Neural cell (in vitro differentiated cells): Measurements from ENCODE around the gene SPTB. TPM values are rescaled to one million over a fixed set of nuclear protein-coding genes. Genes with fewer than 3 reads are reported as not detected.

Experiments used
- H2AFZ ChIP-seq: fragments of 200-600, 300-800 bp; sonication (generic), shearing (Covaris generic); 2 replicates; pipeline ENCODE4 v1.6.0; 2014; ENCODE audit warnings: low read depth, mild to moderate bottlenecking, antibody characterized with exemption, low read length, moderate library complexity
- H3F3A ChIP-seq: fragments of 200-600 bp; shearing (Covaris generic); 2 replicates; pipeline ENCODE4 v1.6.1; 2016; ENCODE audit warnings: mild to moderate bottlenecking, moderate library complexity, mixed read lengths, antibody characterized with exemption, low read length; ENCODE audit not compliant: insufficient read depth, poor library complexity, severe bottlenecking
- H3K27ac ChIP-seq: fragments of 200-600, 300-800 bp; sonication (generic), shearing (Covaris generic); 2 replicates; pipeline ENCODE4 v1.5.1; 2014; ENCODE audit warnings: mild to moderate bottlenecking, low read length, moderate library complexity
- H3K27me3 ChIP-seq: fragments of 300-800, 200-600 bp; sonication (generic), shearing (Covaris generic); 2 replicates; pipeline ENCODE4 v1.6.0; 2014; ENCODE audit warnings: mild to moderate bottlenecking, low read depth, low read length, moderate library complexity; ENCODE audit not compliant: insufficient read depth
- H3K36me3 ChIP-seq: fragments of 300-800, 200-600 bp; sonication (generic), shearing (Covaris generic); 2 replicates; pipeline ENCODE4 v1.5.1; 2014; ENCODE audit warnings: mild to moderate bottlenecking, antibody characterized with exemption, low read length, moderate library complexity; ENCODE audit not compliant: insufficient read depth
- H3K4me2 ChIP-seq: fragments of 300-800, 200-600 bp; sonication (generic), shearing (Covaris generic); 2 replicates; pipeline ENCODE4 v1.6.0; 2014; ENCODE audit warnings: mild to moderate bottlenecking, low read length
- H3K4me3 ChIP-seq: fragments of 300-800, 200-600 bp; sonication (generic), shearing (Covaris generic); 2 replicates; pipeline ENCODE4 v1.5.1; 2014; ENCODE audit warnings: mild to moderate bottlenecking, low read length, moderate library complexity
- H3K79me2 ChIP-seq: fragments of 200-600 bp; shearing (Covaris generic); replicated peaks from 2 replicates; pipeline ENCODE4 v1.6.0; 2014; ENCODE audit warnings: mild to moderate bottlenecking, low read length, moderate library complexity; ENCODE audit not compliant: insufficient read depth
- H3K9ac ChIP-seq: fragments of 300-800, 200-600 bp; sonication (generic), shearing (Covaris generic); 2 replicates; pipeline ENCODE4 v1.6.1; 2016; ENCODE audit warnings: mild to moderate bottlenecking, low read length, mixed read lengths
- H3K9me2 ChIP-seq: fragments of 200-600 bp; shearing (Covaris generic); 2 replicates; pipeline ENCODE4 v1.6.1; 2016; ENCODE audit warnings: mild to moderate bottlenecking, low read length, mixed read lengths; ENCODE audit not compliant: insufficient read depth
- H3K9me3 ChIP-seq: fragments of 200-600, 300-800 bp; sonication (generic), shearing (Covaris generic); 2 replicates; pipeline ENCODE4 v1.6.1; 2016; ENCODE audit warnings: mild to moderate bottlenecking, mixed run types, low read length, moderate library complexity, mixed read lengths
- H4K20me1 ChIP-seq: fragments of 200-600 bp; shearing (Covaris generic); 2 replicates; pipeline ENCODE4 v1.6.1; 2016; ENCODE audit warnings: mild to moderate bottlenecking, mixed run types; ENCODE audit not compliant: insufficient read depth
- EP300 ChIP-seq: fragments of 450-650 bp; conservative IDR thresholded peaks from 2 replicates; pipeline ENCODE4 v1.6.1; 2014; ENCODE audit warnings: antibody characterized with exemption, mild to moderate bottlenecking, moderate library complexity; ENCODE audit not compliant: poor library complexity, severe bottlenecking
- EZH2 ChIP-seq: fragments of 200-600, 300-800 bp; shearing (Covaris generic), sonication (generic); IDR thresholded peaks from 2 replicates; pipeline ENCODE4 v1.6.1; 2014; ENCODE audit warnings: antibody characterized with exemption, low read length, borderline replicate concordance, mild to moderate bottlenecking; ENCODE audit not compliant: insufficient read depth, poor library complexity, severe bottlenecking
- MXI1 ChIP-seq: fragments of 450-650 bp; conservative IDR thresholded peaks from 2 replicates; pipeline ENCODE4 v1.6.1; 2014; ENCODE audit warnings: antibody characterized with exemption, mild to moderate bottlenecking; ENCODE audit not compliant: poor library complexity, severe bottlenecking
- POLR2AphosphoS5 ChIP-seq: IDR thresholded peaks from 2 replicates; pipeline ENCODE4 v1.6.1; 2012
- RAD21 ChIP-seq: fragments of 450-650 bp; conservative IDR thresholded peaks from 2 replicates; pipeline ENCODE4 v1.6.1; 2014; ENCODE audit warnings: antibody characterized with exemption, mild to moderate bottlenecking, moderate library complexity
- REST ChIP-seq: IDR thresholded peaks from 2 replicates; pipeline ENCODE4 v1.6.1; 2012; ENCODE audit warnings: borderline replicate concordance
- SMC3 ChIP-seq: fragments of 450-650 bp; conservative IDR thresholded peaks from 2 replicates; pipeline ENCODE4 v1.6.1; 2014; ENCODE audit warnings: antibody characterized with exemption, mild to moderate bottlenecking, moderate library complexity; ENCODE audit not compliant: poor library complexity
- TAF1 ChIP-seq: IDR thresholded peaks from 2 replicates; pipeline ENCODE4 v1.6.1; 2012; ENCODE audit warnings: low read depth
- polyA plus RNA-seq: library from polyadenylated mRNA; depleted of rRNA; stranded (reverse); fragments of >200 nt; gene quantifications from 2 replicates; pipeline ENCODE4 v1.2.3, GENCODE V29; 2014
- TF ChIP-seq, protein P1 (sequence below): fragments of 450-650 bp; IDR thresholded peaks from 2 replicates; pipeline ENCODE4 v1.5.1; 2014; ENCODE audit warnings: antibody characterized with exemption, mild to moderate bottlenecking, moderate library complexity; ENCODE audit not compliant: poor library complexity, severe bottlenecking

SPTB gene
- polyA plus RNA-seq, 1 donor from 2014 or later: 1.9 TPM

DNA sequence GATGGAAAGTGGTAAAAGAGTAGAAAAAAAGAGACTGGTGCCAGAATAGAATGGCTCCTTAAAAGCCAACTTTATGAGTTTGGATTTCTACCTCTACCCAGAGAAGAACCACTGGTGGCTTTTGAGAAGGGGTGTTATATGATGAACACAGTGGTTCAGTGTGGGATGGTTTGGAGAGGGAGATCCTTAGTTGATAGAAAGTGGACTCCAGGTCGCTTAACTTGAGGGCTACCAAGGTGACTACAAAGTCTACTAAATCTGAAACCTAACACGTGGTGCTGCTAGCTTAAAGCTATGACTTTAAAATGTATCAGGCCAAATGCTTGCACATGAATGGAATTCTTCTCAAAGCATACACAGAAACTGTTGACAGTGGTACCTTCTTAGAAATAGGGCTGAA, 8.4 kb downstream of the SPTB start:
- no peak overlapping the region for H3K4me3 ChIP-seq
- no peak overlapping the region for H2AFZ ChIP-seq
- no peaks in the 10 kb centered on the region for H3K79me2 ChIP-seq
- peaks cover 3% of the 10 kb centered on the region for H3K27me3 ChIP-seq
- no peak overlapping the region for H3K27ac ChIP-seq
- H3K9me2 ChIP-seq: no peaks in the 10 kb centered on the region
- no peaks in the 10 kb centered on the region for H3K9me3 ChIP-seq
- H3F3A ChIP-seq: no peaks in the 10 kb centered on the region
- no peak overlapping the region for H3K9ac ChIP-seq
- no peaks in the 10 kb centered on the region for H3K36me3 ChIP-seq
- no peak for TF ChIP-seq TAF1
- TF ChIP-seq REST: no peak
- TF ChIP-seq SMC3: no peak
- no peak for TF ChIP-seq RAD21
- TF ChIP-seq EP300: no peak
- no peak for TF ChIP-seq MXI1
- no peak for TF ChIP-seq POLR2AphosphoS5
- TF ChIP-seq EZH2: no peak
- TF ChIP-seq, protein P1, sequence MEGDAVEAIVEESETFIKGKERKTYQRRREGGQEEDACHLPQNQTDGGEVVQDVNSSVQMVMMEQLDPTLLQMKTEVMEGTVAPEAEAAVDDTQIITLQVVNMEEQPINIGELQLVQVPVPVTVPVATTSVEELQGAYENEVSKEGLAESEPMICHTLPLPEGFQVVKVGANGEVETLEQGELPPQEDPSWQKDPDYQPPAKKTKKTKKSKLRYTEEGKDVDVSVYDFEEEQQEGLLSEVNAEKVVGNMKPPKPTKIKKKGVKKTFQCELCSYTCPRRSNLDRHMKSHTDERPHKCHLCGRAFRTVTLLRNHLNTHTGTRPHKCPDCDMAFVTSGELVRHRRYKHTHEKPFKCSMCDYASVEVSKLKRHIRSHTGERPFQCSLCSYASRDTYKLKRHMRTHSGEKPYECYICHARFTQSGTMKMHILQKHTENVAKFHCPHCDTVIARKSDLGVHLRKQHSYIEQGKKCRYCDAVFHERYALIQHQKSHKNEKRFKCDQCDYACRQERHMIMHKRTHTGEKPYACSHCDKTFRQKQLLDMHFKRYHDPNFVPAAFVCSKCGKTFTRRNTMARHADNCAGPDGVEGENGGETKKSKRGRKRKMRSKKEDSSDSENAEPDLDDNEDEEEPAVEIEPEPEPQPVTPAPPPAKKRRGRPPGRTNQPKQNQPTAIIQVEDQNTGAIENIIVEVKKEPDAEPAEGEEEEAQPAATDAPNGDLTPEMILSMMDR: no peak
- H3K4me2 ChIP-seq: no peak overlapping the region
- H4K20me1 ChIP-seq: no peaks in the 10 kb centered on the region

GRCh38 chr14:64870160-64870559, 9.5 kb downstream of the SPTB start:
- Histone ChIP-seq H3K27ac (no peak overlapping the region), H3K27me3 (no peaks in the 10 kb centered on the region), H3F3A (no peaks in the 10 kb centered on the region), H3K4me3 (no peak overlapping the region), H4K20me1 (no peaks in the 10 kb centered on the region), H3K79me2 (no peaks in the 10 kb centered on the region), H3K36me3 (no peaks in the 10 kb centered on the region), H3K9me3 (no peaks in the 10 kb centered on the region), H3K9ac (no peak overlapping the region), H3K9me2 (no peaks in the 10 kb centered on the region), H3K4me2 (no peak overlapping the region), H2AFZ (no peak overlapping the region)
- TF ChIP-seq TAF1 (no peak), RAD21 (no peak), MXI1 (no peak), SMC3 (no peak), REST (no peak), EZH2 (no peak), EP300 (no peak), POLR2AphosphoS5 (no peak)
- TF ChIP-seq, protein P1: no peak
